PC-9 (cell line): ENCODE results near the gene GIMAP7.

Experiments
- CTCF ChIP-seq: fragments of 200-600 bp; sonication (generic); conservative IDR thresholded peaks from 2 replicates; pipeline ENCODE4 v1.6.1; 2017; ENCODE audit warnings: mixed run types, antibody characterized with exemption, mild to moderate bottlenecking, moderate library complexity
- EZH2 ChIP-seq: fragments of 200-600 bp; sonication (generic); IDR thresholded peaks from 2 replicates; pipeline ENCODE4 v1.8.0; 2017; ENCODE audit warnings: antibody characterized with exemption, low read depth

- TF ChIP-seq CTCF = no peak
- no peak for TF ChIP-seq EZH2
Measured at GRCh38 chr7:150507947-150508602, 6.6 kb upstream of the GIMAP7 start.
